ENCODE results near the gene GNL1. TPM values are rescaled to one million over a fixed set of nuclear protein-coding genes. Genes with fewer than 3 reads are reported as not detected.

Gene GNL1
- total and polyA plus RNA-seq, 9 of the 15 experiments (the other 6 are each of a cell fraction or from before 2014, with no cell fraction given), result 0.73 to 112 (median 58.0) TPM

- TF ChIP-seq MBD2 (IDR thresholded peaks at IDR 0.05; ENCODE audit: borderline replicate concordance, low read depth) (peak; percentile 97), PURB (CRISPR knock-in tag; IDR thresholded peaks at IDR 0.05; ENCODE audit: low read depth) (no peak), CC2D1A (IDR thresholded peaks at IDR 0.05) (no peak), CLOCK (CRISPR knock-in tag; IDR thresholded peaks at IDR 0.05; ENCODE audit: borderline replicate concordance) (no peak), MEF2D (tag; conservative IDR thresholded peaks at IDR 0.05; ENCODE audit: low read depth) (no peak), RBM15 (IDR thresholded peaks at IDR 0.05; ENCODE audit: insufficient read depth, low read length) (no peak), JUN (IDR thresholded peaks at IDR 0.05; ENCODE audit: borderline replicate concordance, low read depth, low read length) (no peak), JUN (CRISPR knock-in tag; IDR thresholded peaks at IDR 0.05; ENCODE audit: borderline replicate concordance) (peak; percentile 97), ZSCAN32 (CRISPR knock-in tag; IDR thresholded peaks at IDR 0.05) (0 out of 2 replicates have a peak, but pooled peaks have one; percentile 8), ZFP1 (CRISPR knock-in tag; IDR thresholded peaks at IDR 0.05) (no peak), SMARCC2 (IDR thresholded peaks at IDR 0.05; ENCODE audit: low read depth) (no peak)
- TF ChIP-seq, protein P1, sequence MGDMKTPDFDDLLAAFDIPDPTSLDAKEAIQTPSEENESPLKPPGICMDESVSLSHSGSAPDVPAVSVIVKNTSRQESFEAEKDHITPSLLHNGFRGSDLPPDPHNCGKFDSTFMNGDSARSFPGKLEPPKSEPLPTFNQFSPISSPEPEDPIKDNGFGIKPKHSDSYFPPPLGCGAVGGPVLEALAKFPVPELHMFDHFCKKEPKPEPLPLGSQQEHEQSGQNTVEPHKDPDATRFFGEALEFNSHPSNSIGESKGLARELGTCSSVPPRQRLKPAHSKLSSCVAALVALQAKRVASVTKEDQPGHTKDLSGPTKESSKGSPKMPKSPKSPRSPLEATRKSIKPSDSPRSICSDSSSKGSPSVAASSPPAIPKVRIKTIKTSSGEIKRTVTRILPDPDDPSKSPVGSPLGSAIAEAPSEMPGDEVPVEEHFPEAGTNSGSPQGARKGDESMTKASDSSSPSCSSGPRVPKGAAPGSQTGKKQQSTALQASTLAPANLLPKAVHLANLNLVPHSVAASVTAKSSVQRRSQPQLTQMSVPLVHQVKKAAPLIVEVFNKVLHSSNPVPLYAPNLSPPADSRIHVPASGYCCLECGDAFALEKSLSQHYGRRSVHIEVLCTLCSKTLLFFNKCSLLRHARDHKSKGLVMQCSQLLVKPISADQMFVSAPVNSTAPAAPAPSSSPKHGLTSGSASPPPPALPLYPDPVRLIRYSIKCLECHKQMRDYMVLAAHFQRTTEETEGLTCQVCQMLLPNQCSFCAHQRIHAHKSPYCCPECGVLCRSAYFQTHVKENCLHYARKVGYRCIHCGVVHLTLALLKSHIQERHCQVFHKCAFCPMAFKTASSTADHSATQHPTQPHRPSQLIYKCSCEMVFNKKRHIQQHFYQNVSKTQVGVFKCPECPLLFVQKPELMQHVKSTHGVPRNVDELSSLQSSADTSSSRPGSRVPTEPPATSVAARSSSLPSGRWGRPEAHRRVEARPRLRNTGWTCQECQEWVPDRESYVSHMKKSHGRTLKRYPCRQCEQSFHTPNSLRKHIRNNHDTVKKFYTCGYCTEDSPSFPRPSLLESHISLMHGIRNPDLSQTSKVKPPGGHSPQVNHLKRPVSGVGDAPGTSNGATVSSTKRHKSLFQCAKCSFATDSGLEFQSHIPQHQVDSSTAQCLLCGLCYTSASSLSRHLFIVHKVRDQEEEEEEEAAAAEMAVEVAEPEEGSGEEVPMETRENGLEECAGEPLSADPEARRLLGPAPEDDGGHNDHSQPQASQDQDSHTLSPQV (IDR thresholded peaks at IDR 0.05), result no peak
Observed at GRCh38 chr6:30556066-30556905, at the start of gene GNL1 (continued).

All from K562 (cell line).